ENCODE results near the gene SLC9A9.

GRCh38 chr3:143331350-143331749 is 516.9 kb downstream of the SLC9A9 start:
- TF ChIP-seq, protein P1, sequence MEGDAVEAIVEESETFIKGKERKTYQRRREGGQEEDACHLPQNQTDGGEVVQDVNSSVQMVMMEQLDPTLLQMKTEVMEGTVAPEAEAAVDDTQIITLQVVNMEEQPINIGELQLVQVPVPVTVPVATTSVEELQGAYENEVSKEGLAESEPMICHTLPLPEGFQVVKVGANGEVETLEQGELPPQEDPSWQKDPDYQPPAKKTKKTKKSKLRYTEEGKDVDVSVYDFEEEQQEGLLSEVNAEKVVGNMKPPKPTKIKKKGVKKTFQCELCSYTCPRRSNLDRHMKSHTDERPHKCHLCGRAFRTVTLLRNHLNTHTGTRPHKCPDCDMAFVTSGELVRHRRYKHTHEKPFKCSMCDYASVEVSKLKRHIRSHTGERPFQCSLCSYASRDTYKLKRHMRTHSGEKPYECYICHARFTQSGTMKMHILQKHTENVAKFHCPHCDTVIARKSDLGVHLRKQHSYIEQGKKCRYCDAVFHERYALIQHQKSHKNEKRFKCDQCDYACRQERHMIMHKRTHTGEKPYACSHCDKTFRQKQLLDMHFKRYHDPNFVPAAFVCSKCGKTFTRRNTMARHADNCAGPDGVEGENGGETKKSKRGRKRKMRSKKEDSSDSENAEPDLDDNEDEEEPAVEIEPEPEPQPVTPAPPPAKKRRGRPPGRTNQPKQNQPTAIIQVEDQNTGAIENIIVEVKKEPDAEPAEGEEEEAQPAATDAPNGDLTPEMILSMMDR (IDR thresholded peaks at IDR 0.05), result no peak
- no peak for TF ChIP-seq POLR2A (IDR thresholded peaks at IDR 0.05)
- TF ChIP-seq EP300 (IDR thresholded peaks at IDR 0.05), result no peak

Measured in gastroesophageal sphincter (tissue), 3 donors.